ENCODE results near the gene NNT.
"Not testable (repeated sequence)": the region's sequence is repeated elsewhere in the genome, so short reads cannot be mapped to it uniquely, and the experiment has no call there.

The NNT gene

DNA sequence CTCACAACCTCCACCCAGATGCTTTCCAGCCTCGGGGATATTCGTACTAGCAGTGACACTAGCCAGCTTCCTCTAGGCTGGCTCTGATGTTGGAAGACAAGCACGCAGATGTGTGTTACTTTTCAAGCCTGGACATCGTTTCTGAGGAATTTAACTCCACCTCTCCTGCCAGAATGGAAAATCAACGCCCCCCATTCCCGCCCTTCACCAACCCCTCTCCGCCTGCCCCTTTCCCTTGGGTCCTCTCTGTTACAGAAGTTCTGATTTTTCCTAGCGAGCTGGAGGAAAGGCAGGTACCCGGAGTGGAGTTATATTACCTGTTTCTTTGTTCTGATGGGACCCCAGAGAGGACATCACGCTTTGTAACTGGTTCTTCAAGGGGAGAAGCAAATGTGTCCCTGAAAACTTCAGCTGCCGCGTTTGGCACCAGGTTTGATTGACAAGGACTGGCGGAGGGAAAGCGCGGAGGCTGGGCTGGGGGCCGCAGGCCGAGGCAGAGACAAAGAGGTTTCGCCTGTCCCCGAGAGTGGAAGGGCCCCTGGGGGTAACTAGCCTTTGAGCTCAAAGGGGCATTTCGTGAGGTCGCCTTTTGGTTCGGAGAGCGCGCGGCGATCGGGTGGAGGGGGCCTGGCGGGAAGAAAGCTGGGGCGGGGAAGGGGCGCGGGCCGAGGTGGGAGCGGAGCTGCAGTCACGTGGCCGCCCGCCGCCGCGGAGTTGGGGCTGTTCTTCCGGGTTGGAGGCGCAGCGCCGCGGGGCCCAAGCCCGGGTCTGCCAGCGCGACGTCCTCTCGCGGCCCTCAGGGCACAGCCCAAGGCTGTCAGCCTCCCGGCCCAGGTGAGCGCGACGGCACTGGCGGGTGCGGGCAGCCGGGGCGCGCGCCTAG is at the start of gene NNT:
Gene NNT (plus strand): TSS at position 720 of the 883 bp plus-strand sequence. CDS start 6,016 bp downstream, outside the sequence.
- DNase-seq (ENCODE audit: extremely low read depth, insufficient read length) = peak; percentile 88
- H3K36me3 ChIP-seq (ENCODE audit: control insufficient read depth, insufficient read depth, low read length) = no peaks in the 10 kb centered on the region
- H3K27me3 ChIP-seq (replicated peaks; ENCODE audit: control insufficient read depth, insufficient read depth, low read length) = no peaks in the 10 kb centered on the region
- H3K4me3 ChIP-seq (replicated peaks; ENCODE audit: low read depth, low read length) = peak within 1 kb of the TSS; percentile 95
- TF ChIP-seq, protein P1, sequence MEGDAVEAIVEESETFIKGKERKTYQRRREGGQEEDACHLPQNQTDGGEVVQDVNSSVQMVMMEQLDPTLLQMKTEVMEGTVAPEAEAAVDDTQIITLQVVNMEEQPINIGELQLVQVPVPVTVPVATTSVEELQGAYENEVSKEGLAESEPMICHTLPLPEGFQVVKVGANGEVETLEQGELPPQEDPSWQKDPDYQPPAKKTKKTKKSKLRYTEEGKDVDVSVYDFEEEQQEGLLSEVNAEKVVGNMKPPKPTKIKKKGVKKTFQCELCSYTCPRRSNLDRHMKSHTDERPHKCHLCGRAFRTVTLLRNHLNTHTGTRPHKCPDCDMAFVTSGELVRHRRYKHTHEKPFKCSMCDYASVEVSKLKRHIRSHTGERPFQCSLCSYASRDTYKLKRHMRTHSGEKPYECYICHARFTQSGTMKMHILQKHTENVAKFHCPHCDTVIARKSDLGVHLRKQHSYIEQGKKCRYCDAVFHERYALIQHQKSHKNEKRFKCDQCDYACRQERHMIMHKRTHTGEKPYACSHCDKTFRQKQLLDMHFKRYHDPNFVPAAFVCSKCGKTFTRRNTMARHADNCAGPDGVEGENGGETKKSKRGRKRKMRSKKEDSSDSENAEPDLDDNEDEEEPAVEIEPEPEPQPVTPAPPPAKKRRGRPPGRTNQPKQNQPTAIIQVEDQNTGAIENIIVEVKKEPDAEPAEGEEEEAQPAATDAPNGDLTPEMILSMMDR (IDR thresholded peaks at IDR 0.05; ENCODE audit: insufficient read depth, low read length, poor library complexity, severe bottlenecking) = no peak

DNA sequence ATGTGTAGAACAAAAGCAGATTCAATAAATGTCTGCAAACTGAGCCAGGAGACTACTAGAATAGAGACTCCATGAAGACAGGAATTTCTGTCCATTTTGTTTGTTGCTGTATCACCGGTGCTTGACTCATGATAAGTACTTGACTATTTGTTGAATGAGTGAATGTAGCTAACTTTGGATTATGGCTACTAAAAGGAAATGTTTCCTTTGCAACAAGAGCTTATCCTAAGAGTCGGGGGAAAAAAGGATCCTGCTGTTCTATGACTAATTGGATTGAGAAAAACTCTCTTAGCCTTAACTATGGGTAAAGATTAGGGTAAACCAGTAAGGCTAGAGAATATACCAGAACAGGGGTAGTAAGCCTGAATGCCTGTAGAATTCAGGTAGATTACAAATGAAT is 49.6 kb upstream of the NNT start:
- Histone ChIP-seq H3K36me3 (ENCODE audit: control insufficient read depth, insufficient read depth, low read length) (no peaks in the 10 kb centered on the region; the same call in 1 of the 2 replicates), H3K27me3 (replicated peaks; ENCODE audit: control insufficient read depth, insufficient read depth, low read length) (no peaks in the 10 kb centered on the region), H3K4me3 (replicated peaks; ENCODE audit: low read depth, low read length) (no peak overlapping the region)
- TF ChIP-seq, protein P1 (IDR thresholded peaks at IDR 0.05; ENCODE audit: insufficient read depth, low read length, poor library complexity, severe bottlenecking) = no peak
- no peak for DNase-seq (ENCODE audit: extremely low read depth, insufficient read length)

DNA sequence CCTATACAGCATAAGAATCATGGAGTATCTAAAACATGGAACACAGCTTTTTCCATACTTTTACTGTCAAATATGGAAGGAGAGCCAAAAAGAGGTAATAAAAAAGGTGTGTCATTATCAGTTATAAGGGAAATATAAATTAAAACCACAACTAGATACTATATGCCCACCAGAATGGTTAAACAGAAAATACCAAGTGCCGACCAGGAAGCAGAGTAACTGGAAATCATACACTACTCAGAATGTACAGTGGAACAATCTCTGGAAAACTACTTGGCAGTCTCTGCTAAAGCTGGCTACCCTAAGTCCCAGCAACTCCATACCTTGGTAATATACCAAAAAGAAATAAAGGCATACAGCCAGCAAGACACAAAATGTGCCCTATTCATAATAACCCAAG is 48.5 kb upstream of the NNT start:
- no peak for DNase-seq (ENCODE audit: extremely low read depth, insufficient read length)
- H3K36me3 ChIP-seq (ENCODE audit: control insufficient read depth, insufficient read depth, low read length) = no peaks in the 10 kb centered on the region; the same call in 1 of the 2 replicates
- TF ChIP-seq, protein P1 (IDR thresholded peaks at IDR 0.05; ENCODE audit: insufficient read depth, low read length, poor library complexity, severe bottlenecking) = no peak
- H3K27me3 ChIP-seq (replicated peaks; ENCODE audit: control insufficient read depth, insufficient read depth, low read length) = no peaks in the 10 kb centered on the region
- peak overlapping the region; percentile 93 for H3K4me3 ChIP-seq (replicated peaks; ENCODE audit: low read depth, low read length)

DNA sequence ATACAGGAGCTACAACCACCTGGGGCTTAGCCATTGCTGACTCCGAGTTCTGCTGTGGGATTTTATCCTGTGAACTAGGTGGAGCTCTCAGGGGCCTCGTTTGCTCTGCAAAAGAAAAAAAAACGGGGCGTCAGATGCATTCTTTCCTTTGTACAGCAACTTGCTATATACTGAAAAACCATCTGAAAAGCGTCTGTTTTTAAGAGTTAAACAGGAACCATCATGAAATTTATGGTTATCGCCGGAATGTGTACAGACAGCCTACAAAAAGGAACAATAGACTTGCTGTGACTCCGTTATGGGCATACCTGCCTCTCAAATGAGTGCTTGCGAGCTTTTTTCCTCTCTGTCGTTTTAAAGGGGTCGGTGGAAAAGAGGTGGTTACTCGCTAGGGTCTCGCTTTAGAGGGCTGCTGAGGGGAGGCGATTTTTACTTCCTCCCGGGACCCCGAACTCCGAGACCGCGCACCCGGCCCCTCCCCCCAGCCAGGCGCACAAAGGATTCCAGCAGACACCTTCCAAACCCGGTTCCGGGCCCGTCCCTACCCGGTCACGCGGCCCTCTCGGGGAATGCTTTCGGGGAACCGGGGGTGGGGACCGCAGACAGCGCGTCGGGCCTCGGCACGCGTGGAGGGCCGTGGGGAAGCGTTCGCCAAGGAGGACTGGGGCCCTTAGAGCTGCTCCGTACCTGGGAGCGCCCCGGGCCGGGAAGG is 46.9 kb upstream of the NNT start:
- peak; percentile 74 for DNase-seq (ENCODE audit: extremely low read depth, insufficient read length)
- TF ChIP-seq, protein P1 (IDR thresholded peaks at IDR 0.05; ENCODE audit: insufficient read depth, low read length, poor library complexity, severe bottlenecking) = peak; percentile 8
- H3K27me3 ChIP-seq (replicated peaks; ENCODE audit: control insufficient read depth, insufficient read depth, low read length) = no peaks in the 10 kb centered on the region
- H3K4me3 ChIP-seq (replicated peaks; ENCODE audit: low read depth, low read length) = peak overlapping the region; percentile 93
- H3K36me3 ChIP-seq (ENCODE audit: control insufficient read depth, insufficient read depth, low read length) = no peaks in the 10 kb centered on the region; the same call in 1 of the 2 replicates

DNA sequence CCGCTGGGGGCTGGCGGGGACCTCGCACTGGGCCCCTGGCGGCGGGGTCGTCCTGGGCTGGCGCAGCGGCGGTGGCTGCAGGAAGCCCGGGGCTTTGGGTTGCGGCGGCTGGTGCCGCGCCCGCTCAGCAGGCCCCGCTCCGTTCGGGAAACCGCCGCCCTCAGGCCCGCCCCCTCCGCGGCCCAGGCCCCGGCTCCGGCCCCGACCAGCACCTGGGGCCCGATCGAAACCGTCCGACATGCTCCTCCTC is 46.4 kb upstream of the NNT start:
- not testable (repeated sequence) for H3K27me3 ChIP-seq (replicated peaks; ENCODE audit: control insufficient read depth, insufficient read depth, low read length); DNase-seq (ENCODE audit: extremely low read depth, insufficient read length); H3K36me3 ChIP-seq (ENCODE audit: control insufficient read depth, insufficient read depth, low read length)
- peak overlapping the region; percentile 93 for H3K4me3 ChIP-seq (replicated peaks; ENCODE audit: low read depth, low read length)

DNA sequence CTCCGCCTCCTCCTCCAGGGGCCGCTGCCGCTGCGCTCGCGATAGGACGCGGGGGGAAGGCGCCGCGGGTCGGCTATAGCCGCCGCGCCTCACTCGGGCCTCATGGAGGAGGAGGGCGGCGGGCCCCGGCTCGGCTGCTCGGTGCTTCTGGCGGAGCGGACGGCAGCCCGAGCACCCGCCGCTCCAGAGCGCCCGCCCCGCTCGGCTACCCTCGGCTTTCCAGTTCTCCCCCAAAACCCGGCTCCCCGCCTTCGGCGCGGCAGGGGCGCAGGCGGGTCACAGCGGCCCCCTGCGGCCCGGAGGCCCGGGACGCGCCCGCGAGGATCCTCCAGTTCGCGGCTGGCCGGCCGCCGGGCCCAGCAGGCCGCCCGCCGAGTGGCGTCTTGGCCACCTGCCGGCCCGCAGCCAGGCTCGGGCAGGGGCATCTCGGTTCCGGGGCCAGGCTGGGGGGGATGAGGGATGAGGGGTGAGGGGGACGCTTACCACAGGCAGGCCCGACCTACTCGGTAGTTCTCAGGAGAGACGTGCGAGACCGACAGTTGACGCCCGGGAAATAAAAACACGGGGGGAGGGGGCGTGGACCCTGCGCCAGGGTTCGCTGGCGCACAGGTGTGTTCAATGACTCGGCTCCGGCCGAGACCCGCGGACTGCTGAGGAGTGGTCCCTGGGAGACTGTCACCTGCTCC is 46.0 kb upstream of the NNT start, which contains the start of gene PAIP1:
Gene PAIP1 (minus strand): TSS at position 221 of the 686 bp plus-strand sequence. CDS start 231 bp downstream, outside the sequence.
- Histone ChIP-seq H3K36me3 (ENCODE audit: control insufficient read depth, insufficient read depth, low read length) (no peaks in the 10 kb centered on the region; the same call in 1 of the 2 replicates), H3K4me3 (replicated peaks; ENCODE audit: low read depth, low read length) (peak within 1 kb of the TSS; percentile 93), H3K27me3 (replicated peaks; ENCODE audit: control insufficient read depth, insufficient read depth, low read length) (no peaks in the 10 kb centered on the region)
- peak; percentile 93 for DNase-seq (ENCODE audit: extremely low read depth, insufficient read length)
- TF ChIP-seq, protein P1 (IDR thresholded peaks at IDR 0.05; ENCODE audit: insufficient read depth, low read length, poor library complexity, severe bottlenecking) = peak; percentile 18
